K562 (cell line): Measurements from ENCODE around the gene ENKUR. TPM values are rescaled to one million over a fixed set of nuclear protein-coding genes. Genes with fewer than 3 reads are reported as not detected.

Experiments used
- ATAC-seq: fragments of 200-7000 bp; cut with Tn5 transposase; 3 replicates; pipeline ENCODE4 v1.9.1; 2020; ENCODE audit warnings: moderate library complexity
- BruUV-seq: library from RNA; stranded (reverse); fragments of 400-500 nt; replicated peaks from 2 replicates; lab custom pipeline; 2021; lab: Mats Ljungman, UMichigan
- CTCF ChIA-PET: fragments of 300-600 bp; formaldehyde crosslinking; extraction: SDS; loops from one replicate; lab custom pipeline; 2021; ENCODE audit warnings: low intra/inter-chr PET ratio; lab: Yijun Ruan, JAX
- POLR2A ChIA-PET: fragments of 300-600, 350-650 bp; sonication (Branson Sonifier 250); formaldehyde crosslinking; extraction: SDS; loops from one replicate; lab custom pipeline; 2021; ENCODE audit warnings: antibody characterized with exemption, inconsistent platforms; lab: Yijun Ruan, JAX
- DNase-seq, 4 experiments: peaks; one replicate each; pipeline versions ENCODE4 v3.0.0 to v3.0.0-alpha.2; 2011 to 2018; ENCODE audit warnings: low spot score in 3 of 4, mixed read lengths in 3 of 4; ENCODE audit errors: extremely low read depth in 1 of 4
- FAIRE-seq: peaks from 2 replicates; lab custom pipeline; 2011; peaks lifted over from hg19 to GRCh38; lab: Jason Lieb, UNC
- H2AFZ ChIP-seq: 2 replicates; pipeline ENCODE4 v1.6.0; 2011; ENCODE audit warnings: low read depth, low read length, control low read depth, inconsistent platforms
- H3K27ac ChIP-seq: fragments of 200-600 bp; 3 replicates; pipeline ENCODE4 v1.8.0; 2011; ENCODE audit warnings: low read depth, mild to moderate bottlenecking, control low read depth, inconsistent platforms, low read length, moderate library complexity, mixed read lengths; ENCODE audit errors: extremely low read depth
- H3K27me3 ChIP-seq, 2 experiments: fragments of 300-600 bp in 1 of 2; 2 replicates in 1 of 2; 3 replicates in 1 of 2; pipeline versions ENCODE4 v1.6.0 to v1.8.0; 2011; ENCODE audit warnings: inconsistent platforms in 2 of 2, low read length in 2 of 2, mild to moderate bottlenecking in 1 of 2, mixed read lengths in 1 of 2, moderate library complexity in 1 of 2; ENCODE audit not compliant: control insufficient read depth in 2 of 2, insufficient read depth in 2 of 2
- H3K36me3 ChIP-seq: fragments of 300-600 bp; 3 replicates; pipeline ENCODE4 v1.8.0; 2011; ENCODE audit warnings: mild to moderate bottlenecking, low read length, inconsistent platforms; ENCODE audit not compliant: control insufficient read depth, insufficient read depth
- H3K4me1 ChIP-seq, 2 experiments: fragments of 200-600 bp in 1 of 2; replicated peaks in 1 of 2; 2 replicates in 1 of 2; 3 replicates in 1 of 2; pipeline versions ENCODE4 v1.5.1 to v1.8.0; 2011; ENCODE audit warnings: inconsistent platforms in 2 of 2, low read length in 2 of 2, mild to moderate bottlenecking in 1 of 2, mixed read lengths in 1 of 2, moderate library complexity in 1 of 2; ENCODE audit not compliant: control insufficient read depth in 2 of 2, insufficient read depth in 2 of 2
- H3K4me2 ChIP-seq: 2 replicates; pipeline ENCODE4 v1.6.1; 2011; ENCODE audit warnings: low read length, control low read depth, inconsistent platforms, mixed read lengths; ENCODE audit not compliant: insufficient read depth
- H3K4me3 ChIP-seq: fragments of 200-600 bp; sonication (generic), shearing (Covaris generic); 2 replicates; pipeline ENCODE4 v1.5.1; 2016; ENCODE audit warnings: control low read depth, inconsistent platforms
- H3K79me2 ChIP-seq: fragments of 200-600 bp; 3 replicates; pipeline ENCODE4 v1.8.0; 2011; ENCODE audit warnings: low read length, inconsistent platforms; ENCODE audit not compliant: control insufficient read depth, insufficient read depth
- H3K9ac ChIP-seq, 2 experiments: 2 replicates each; pipeline versions ENCODE4 v1.6.0 to v1.6.1; 2011; ENCODE audit warnings: low read depth in 2 of 2, low read length in 2 of 2, control low read depth in 1 of 2, inconsistent platforms in 1 of 2, mild to moderate bottlenecking in 1 of 2, mixed read lengths in 1 of 2; ENCODE audit not compliant: insufficient read depth in 1 of 2
- H3K9me1 ChIP-seq: one replicate; pipeline ENCODE4 v1.6.0; 2011; ENCODE audit warnings: inconsistent platforms, mild to moderate bottlenecking, low read length, moderate library complexity; ENCODE audit not compliant: control insufficient read depth, insufficient read depth
- H3K9me3 ChIP-seq: replicated peaks from 2 replicates; pipeline ENCODE4 v1.5.1; 2011; ENCODE audit warnings: low read depth, low read length, inconsistent platforms; ENCODE audit not compliant: control insufficient read depth, insufficient read depth
- H4K20me1 ChIP-seq: replicated peaks from 2 replicates; pipeline ENCODE4 v1.6.1; 2011; ENCODE audit warnings: low read length, inconsistent platforms, mixed read lengths; ENCODE audit not compliant: control insufficient read depth, insufficient read depth
- ARHGAP35 ChIP-seq: fragments of 450-650 bp; IDR thresholded peaks from 2 replicates; pipeline ENCODE4 v1.6.1; 2018; ENCODE audit not compliant: partially characterized antibody
- GABPB2 ChIP-seq: fragments of 250-450 bp; sonication (Bioruptor Pico); conservative IDR thresholded peaks from 2 replicates; pipeline ENCODE4 v1.5.1; 2021; ENCODE audit warnings: mild to moderate bottlenecking
- GTF2A2 ChIP-seq: IDR thresholded peaks from 2 replicates; pipeline ENCODE4 v1.6.1; 2016; ENCODE audit warnings: mild to moderate bottlenecking, missing genetic modification characterization, missing compliant biosample characterization
- MAFK ChIP-seq: IDR thresholded peaks from 2 replicates; pipeline ENCODE4 v1.6.1; 2011; ENCODE audit warnings: low read length, improper control_type of control experiment
- MEIS2 ChIP-seq: fragments of 450-650 bp; IDR thresholded peaks from 2 replicates; pipeline ENCODE4 v1.6.1; 2014; ENCODE audit warnings: mild to moderate bottlenecking; ENCODE audit not compliant: partially characterized antibody
- MTA3 ChIP-seq: fragments of 450-650 bp; formaldehyde crosslinking; IDR thresholded peaks from 2 replicates; pipeline ENCODE4 v1.6.1; 2017; ENCODE audit warnings: mild to moderate bottlenecking, borderline replicate concordance
- NFATC3 ChIP-seq: fragments of 450-650 bp; IDR thresholded peaks from 2 replicates; pipeline ENCODE4 v1.6.1; 2017; ENCODE audit warnings: mild to moderate bottlenecking
- PTRF ChIP-seq: fragments of 450-650 bp; IDR thresholded peaks from 2 replicates; pipeline ENCODE4 v1.6.1; 2016; ENCODE audit warnings: mild to moderate bottlenecking, missing genetic modification characterization, missing compliant biosample characterization
- RAD21 ChIP-seq, 2 experiments: fragments of 250-450 bp in 1 of 2; fragments of 450-650 bp in 1 of 2; sonication (Bioruptor Pico) in 1 of 2; formaldehyde crosslinking in 1 of 2; IDR thresholded peaks in 1 of 2; conservative IDR thresholded peaks in 1 of 2; 2 replicates each; pipeline versions ENCODE4 v1.4.0 to v1.8.0; 2020 to 2022; ENCODE audit warnings: mild to moderate bottlenecking in 2 of 2, moderate library complexity in 1 of 2
- RBM34 ChIP-seq: fragments of 200-400 bp; formaldehyde crosslinking; IDR thresholded peaks from 2 replicates; pipeline ENCODE4 v1.6.1; 2018; ENCODE audit warnings: low read length, borderline replicate concordance; ENCODE audit not compliant: insufficient read depth
- SETDB1 ChIP-seq: IDR thresholded peaks from one replicate; pipeline ENCODE4 v1.6.1; 2012; ENCODE audit warnings: low read length, control low read depth, inconsistent platforms
- SREBF1 ChIP-seq: fragments of 150-350 bp; IDR thresholded peaks from 2 replicates; pipeline ENCODE4 v1.6.1; 2014; ENCODE audit warnings: antibody characterized with exemption, low read depth, low read length, borderline replicate concordance
- SUPT5H ChIP-seq: fragments of 450-650 bp; IDR thresholded peaks from 2 replicates; pipeline ENCODE4 v1.6.1; 2016
- TBP ChIP-seq: optimal IDR thresholded peaks from 2 replicates; pipeline ENCODE3; 2011; ENCODE audit warnings: low read depth, low read length, improper control_type of control experiment
- ZNF146 ChIP-seq: IDR thresholded peaks from one replicate; pipeline ENCODE4 v1.6.1; 2018; ENCODE audit warnings: missing compliant biosample characterization; ENCODE audit not compliant: unreplicated experiment
- ZNF445 ChIP-seq: fragments of 250-450 bp; sonication (Bioruptor Pico); IDR thresholded peaks from 2 replicates; pipeline ENCODE4 v1.4.0; 2020; ENCODE audit warnings: low read depth, mild to moderate bottlenecking, moderate library complexity
- WGBS: fragments of 100-300 bp; shearing (Covaris generic); methylation state at CpG from one replicate; pipeline ENCODE4 v1.1.6; 2016; ENCODE audit warnings: low coverage, mixed read lengths; ENCODE audit not compliant: insufficient coverage; ENCODE audit errors: missing lambda C conversion rate; 5-methylcytosine and 5-hydroxymethylcytosine counted together
- in situ Hi-C: fragments of 300-500 bp; cut with MboI; formaldehyde crosslinking; loops from 4 replicates; pipeline ENCODE4 v1.15.0; 2018; ENCODE audit warnings: inconsistent platforms, mixed read lengths
- intact Hi-C: fragments of 100-400 bp; cut with micrococcal nuclease; formaldehyde crosslinking; loops from 2 replicates; pipeline ENCODE4 v1.14.2; 2022
- polyA plus RNA-seq, 8 experiments: library from polyadenylated mRNA; depleted of rRNA in 4 of 8; stranded (reverse) in 5 of 8; unstranded in 3 of 8; fragments of >200 nt; fragmentation: Nextera tagmentation in 2 of 8; fragmentation: Illumina TruSeq in 1 of 8; extraction: Ambion mirVana in 2 of 8; extraction: Trizol in 1 of 8; gene quantifications; 2 replicates each; pipeline versions ENCODE4 v1.2.1 to v1.2.3, GENCODE V29; 2011 to 2014; ENCODE audit warnings: inconsistent platforms in 1 of 8, missing spikeins in 1 of 8
- total RNA-seq, 7 experiments: library from RNA; depleted of rRNA in 6 of 7; stranded (reverse); fragments of >200 nt in 6 of 7; fragmentation: Illumina TruSeq in 2 of 7; extraction: Trizol in 2 of 7; gene quantifications; 2 replicates each; pipeline versions ENCODE4 v1.2.1 to v1.2.3, GENCODE V29; 2011 to 2021; ENCODE audit warnings: low replicate concordance in 1 of 7
- TF ChIP-seq, protein P1 (sequence below): sonication (generic); formaldehyde crosslinking; IDR thresholded peaks from 2 replicates; pipeline ENCODE4 v1.8.0; 2022; ENCODE audit warnings: mild to moderate bottlenecking, missing genetic modification reagents

ENKUR gene
- total and polyA plus RNA-seq, 9 of the 15 experiments (the other 6 are each of a cell fraction or from before 2014, with no cell fraction given), result 0.06 to 0.46 (median 0.20) TPM

DNA sequence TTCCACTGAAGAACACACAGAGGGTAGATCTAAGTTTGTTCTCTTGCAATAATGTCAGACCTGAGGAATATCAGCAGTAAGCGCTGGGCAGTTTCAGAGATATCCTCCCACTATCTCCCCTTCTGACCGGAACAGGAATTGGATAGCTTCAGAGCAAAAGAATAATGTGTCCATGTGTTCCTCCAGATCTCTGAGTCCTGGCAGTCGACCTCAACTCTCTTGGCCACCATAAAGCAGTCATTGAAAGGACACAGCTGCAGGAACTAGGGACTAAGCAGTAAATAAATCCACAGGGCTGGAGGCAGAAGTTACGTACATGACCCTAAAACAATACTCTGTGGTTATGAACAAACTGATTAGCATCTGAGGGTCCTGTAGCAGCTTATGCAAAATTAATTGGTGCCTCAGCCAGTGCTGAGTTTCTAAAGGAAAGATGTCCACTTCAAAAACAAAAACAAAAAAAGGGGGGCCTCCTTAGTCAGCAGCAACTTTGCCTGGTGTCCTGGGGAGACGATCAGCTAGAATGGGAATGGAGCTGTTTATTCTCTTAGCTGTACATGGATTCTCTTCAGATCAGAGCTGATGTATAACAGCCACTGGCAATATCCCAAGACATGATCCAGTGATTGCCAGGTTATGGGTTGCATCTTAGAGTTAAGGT lies 57.1 kb downstream of the ENKUR start:
- Histone ChIP-seq H3K27me3 (no peaks in the 10 kb centered on the region), H3K9ac (peak overlapping the region in 1 of 2 experiments; percentile 59; a peak in 2 of 4 replicates), H3K4me3 (no peak overlapping the region), H3K36me3 (no peaks in the 10 kb centered on the region), H3K4me2 (peak overlapping the region; percentile 67), H3K27ac (peak overlapping the region; percentile 80), H2AFZ (peak overlapping the region; percentile 97), H3K79me2 (no peaks in the 10 kb centered on the region), H3K4me1 (peaks cover 0 to 26% of the 10 kb centered on the region in 2 experiments; a peak in 3 of 5 replicates), H3K9me1 (no peaks in the 10 kb centered on the region), H4K20me1 (no peaks in the 10 kb centered on the region), H3K9me3 (no peaks in the 10 kb centered on the region)
- POLR2A ChIA-PET, result interaction anchor here (0.7 to 1.2 kb wide), 4 partner anchors 14 to 231 kb away, joined by 3 to 4 read pairs (median 3); no protein-coding TSS in a partner anchor
- no TSS peak for BruUV-seq
- CTCF ChIA-PET, result no interaction called here
- peak; percentile 90 for ATAC-seq
- intact Hi-C loops, result no loop called here
- DNase-seq, result peak; percentile 37 to 78 (median 52)
- FAIRE-seq, result peak; percentile 93
- in situ Hi-C loops, result loop anchor here (10.0 kb wide), 1 partner anchor 314 kb away; no protein-coding TSS in a partner anchor
- WGBS, result 9% methylated on average over 5 of the region's 5 CpGs
- TF ChIP-seq RAD21 (CRISPR knock-in tag; conservative IDR thresholded peaks at IDR 0.05 in 1 of 2, IDR thresholded peaks at IDR 0.05 in 1 of 2) (no peak; a peak in 1 of 4 replicates), ARHGAP35 (no peak), GTF2A2 (no peak), GABPB2 (CRISPR knock-in tag) (no peak), TBP (peak; percentile 21), MEIS2 (peak; percentile 43), SUPT5H (no peak), RBM34 (no peak), ZNF146 (CRISPR knock-in tag) (no peak), NFATC3 (no peak; the same call in 1 of the 2 replicates), SREBF1 (no peak), SETDB1 (no peak), MAFK (no peak), ZNF445 (peak; percentile 70; the same call in 1 of the 2 replicates), PTRF (tag) (no peak), MTA3 (no peak)
- TF ChIP-seq, protein P1, sequence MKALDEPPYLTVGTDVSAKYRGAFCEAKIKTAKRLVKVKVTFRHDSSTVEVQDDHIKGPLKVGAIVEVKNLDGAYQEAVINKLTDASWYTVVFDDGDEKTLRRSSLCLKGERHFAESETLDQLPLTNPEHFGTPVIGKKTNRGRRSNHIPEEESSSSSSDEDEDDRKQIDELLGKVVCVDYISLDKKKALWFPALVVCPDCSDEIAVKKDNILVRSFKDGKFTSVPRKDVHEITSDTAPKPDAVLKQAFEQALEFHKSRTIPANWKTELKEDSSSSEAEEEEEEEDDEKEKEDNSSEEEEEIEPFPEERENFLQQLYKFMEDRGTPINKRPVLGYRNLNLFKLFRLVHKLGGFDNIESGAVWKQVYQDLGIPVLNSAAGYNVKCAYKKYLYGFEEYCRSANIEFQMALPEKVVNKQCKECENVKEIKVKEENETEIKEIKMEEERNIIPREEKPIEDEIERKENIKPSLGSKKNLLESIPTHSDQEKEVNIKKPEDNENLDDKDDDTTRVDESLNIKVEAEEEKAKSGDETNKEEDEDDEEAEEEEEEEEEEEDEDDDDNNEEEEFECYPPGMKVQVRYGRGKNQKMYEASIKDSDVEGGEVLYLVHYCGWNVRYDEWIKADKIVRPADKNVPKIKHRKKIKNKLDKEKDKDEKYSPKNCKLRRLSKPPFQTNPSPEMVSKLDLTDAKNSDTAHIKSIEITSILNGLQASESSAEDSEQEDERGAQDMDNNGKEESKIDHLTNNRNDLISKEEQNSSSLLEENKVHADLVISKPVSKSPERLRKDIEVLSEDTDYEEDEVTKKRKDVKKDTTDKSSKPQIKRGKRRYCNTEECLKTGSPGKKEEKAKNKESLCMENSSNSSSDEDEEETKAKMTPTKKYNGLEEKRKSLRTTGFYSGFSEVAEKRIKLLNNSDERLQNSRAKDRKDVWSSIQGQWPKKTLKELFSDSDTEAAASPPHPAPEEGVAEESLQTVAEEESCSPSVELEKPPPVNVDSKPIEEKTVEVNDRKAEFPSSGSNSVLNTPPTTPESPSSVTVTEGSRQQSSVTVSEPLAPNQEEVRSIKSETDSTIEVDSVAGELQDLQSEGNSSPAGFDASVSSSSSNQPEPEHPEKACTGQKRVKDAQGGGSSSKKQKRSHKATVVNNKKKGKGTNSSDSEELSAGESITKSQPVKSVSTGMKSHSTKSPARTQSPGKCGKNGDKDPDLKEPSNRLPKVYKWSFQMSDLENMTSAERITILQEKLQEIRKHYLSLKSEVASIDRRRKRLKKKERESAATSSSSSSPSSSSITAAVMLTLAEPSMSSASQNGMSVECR (CRISPR knock-in tag), result no peak
